HepG2 (cell line): ENCODE measurements around the gene SYNE1. TPM values are rescaled to one million over a fixed set of nuclear protein-coding genes. Genes with fewer than 3 reads are reported as not detected.

Source experiments
- FOXP4 ChIP-seq: sonication (generic); formaldehyde crosslinking; IDR thresholded peaks from 2 replicates; pipeline ENCODE4 v1.4.0; 2020; ENCODE audit warnings: missing genetic modification reagents
- GZF1 ChIP-seq: sonication (generic); formaldehyde crosslinking; IDR thresholded peaks from 2 replicates; pipeline ENCODE4 v1.5.1; 2020; ENCODE audit warnings: mild to moderate bottlenecking, missing genetic modification reagents
- HDAC1 ChIP-seq: sonication (generic); formaldehyde crosslinking; IDR thresholded peaks from 2 replicates; pipeline ENCODE4 v1.5.1; 2020; ENCODE audit warnings: mild to moderate bottlenecking, missing genetic modification reagents
- REPIN1 ChIP-seq: sonication (generic); formaldehyde crosslinking; IDR thresholded peaks from 2 replicates; pipeline ENCODE4 v1.8.0; 2022; ENCODE audit warnings: missing genetic modification reagents, low read depth, mild to moderate bottlenecking, borderline replicate concordance
- ZBTB42 ChIP-seq: sonication (generic); formaldehyde crosslinking; IDR thresholded peaks from 2 replicates; pipeline ENCODE4 v1.5.0; 2020; ENCODE audit warnings: mild to moderate bottlenecking, missing genetic modification reagents
- ZNF124 ChIP-seq: sonication (generic); formaldehyde crosslinking; IDR thresholded peaks from 2 replicates; pipeline ENCODE4 v1.4.0; 2020; ENCODE audit warnings: missing genetic modification reagents
- ZNF609 ChIP-seq: sonication (generic); formaldehyde crosslinking; IDR thresholded peaks from 2 replicates; pipeline ENCODE4 v1.4.0; 2020; ENCODE audit warnings: mild to moderate bottlenecking, missing genetic modification reagents, borderline replicate concordance
- ZNF646 ChIP-seq: sonication (generic); formaldehyde crosslinking; IDR thresholded peaks from 2 replicates; pipeline ENCODE4 v1.9.0; 2021; ENCODE audit warnings: mild to moderate bottlenecking, missing genetic modification reagents
- ZNF768 ChIP-seq: sonication (generic); formaldehyde crosslinking; IDR thresholded peaks from 2 replicates; pipeline ENCODE4 v1.4.0; 2020; ENCODE audit warnings: missing genetic modification reagents
- polyA plus RNA-seq, 8 experiments: library from polyadenylated mRNA; depleted of rRNA in 3 of 8; stranded (reverse) in 7 of 8; unstranded in 1 of 8; fragments of >200 nt; fragmentation: Illumina TruSeq in 4 of 8; extraction: Trizol in 4 of 8; gene quantifications; 2 replicates each; pipeline versions ENCODE4 v1.2.1 to v1.2.3, GENCODE V29; 2011 to 2016; ENCODE audit warnings: low read depth in 4 of 8, missing spikeins in 1 of 8, mixed read lengths in 1 of 8; ENCODE audit not compliant: insufficient read depth in 1 of 8
- total RNA-seq, 5 experiments: library from RNA; depleted of rRNA; stranded (reverse); fragments of >200 nt; fragmentation: Illumina TruSeq; extraction: Trizol; gene quantifications; 2 replicates each; pipeline ENCODE4 v1.2.3, GENCODE V29; 2016; ENCODE audit warnings: low read depth in 1 of 5

SYNE1 gene
- total and polyA plus RNA-seq, 2 of the 13 experiments (the other 11 are each of a cell fraction or from before 2014, with no cell fraction given), result 5.5 to 15.9 TPM

- peak; percentile 83 for TF ChIP-seq FOXP4 (CRISPR knock-in tag)
- 0 out of 2 replicates have a peak, but pooled peaks have one; percentile 47 for TF ChIP-seq ZNF768 (CRISPR knock-in tag)
- peak; percentile 55; the same call in 1 of the 2 replicates for TF ChIP-seq ZNF609 (CRISPR knock-in tag)
- peak; percentile 62; the same call in 1 of the 2 replicates for TF ChIP-seq ZNF646 (CRISPR knock-in tag)
- TF ChIP-seq ZNF124 (CRISPR knock-in tag), result peak; percentile 44; the same call in 1 of the 2 replicates
- peak; percentile 88 for TF ChIP-seq HDAC1 (CRISPR knock-in tag)
- TF ChIP-seq REPIN1 (CRISPR knock-in tag), result peak; percentile 78; the same call in 1 of the 2 replicates
- TF ChIP-seq ZBTB42, result 0 out of 2 replicates have a peak, but pooled peaks have one; percentile 51
- no peak for TF ChIP-seq GZF1 (CRISPR knock-in tag)
Measured at GRCh38 chr6:152277826-152278329, 359.3 kb downstream of the SYNE1 start (continued).
